Activated CD4-positive, alpha-beta T cell treated with anti-CD3 and anti-CD28 coated beads, Interleukin-2, amount 10 ng/mL, durations not matched to agents 7 days and 5 days (primary cell): ENCODE results near the gene SHISA6. TPM values are rescaled to one million over a fixed set of nuclear protein-coding genes. Genes with fewer than 3 reads are reported as not detected.

Source experiments
- CTCF ChIA-PET: fragments of 350-600 bp; sonication (Branson Sonifier 250); formaldehyde crosslinking; loops from one replicate; lab custom pipeline; 2021; ENCODE audit warnings: antibody characterized with exemption; lab: Charles Lee
- POLR2A ChIA-PET: fragments of 350-600 bp; sonication (Branson Sonifier 250); formaldehyde crosslinking; loops from one replicate; lab custom pipeline; 2021; ENCODE audit warnings: antibody characterized with exemption; lab: Charles Lee
- DNase-seq: peaks from one replicate; pipeline ENCODE4 v3.0.0-alpha.2; 2020
- H3K27ac Mint-ChIP-seq: one replicate; pipeline ENCODE4 v1.8.0; 2021; ENCODE audit warnings: mild to moderate bottlenecking, moderate library complexity, mixed read lengths
- H3K27me3 Mint-ChIP-seq: one replicate; pipeline ENCODE4 v1.8.0; 2021; ENCODE audit warnings: mixed read lengths
- H3K36me3 Mint-ChIP-seq: one replicate; pipeline ENCODE4 v1.8.0; 2021; ENCODE audit warnings: low read depth, mixed read lengths
- H3K4me1 Mint-ChIP-seq: one replicate; pipeline ENCODE4 v1.8.0; 2021; ENCODE audit warnings: mixed read lengths
- H3K4me3 Mint-ChIP-seq: one replicate; pipeline ENCODE4 v1.8.0; 2021; ENCODE audit warnings: mild to moderate bottlenecking, moderate library complexity, mixed read lengths
- H3K9me3 Mint-ChIP-seq: one replicate; pipeline ENCODE4 v1.8.0; 2021; ENCODE audit warnings: mixed read lengths
- total RNA-seq, 2 experiments: library from RNA; stranded (reverse); gene quantifications; one replicate each; pipeline ENCODE4 v1.2.3, GENCODE V29; 2021

SHISA6 gene
- total RNA-seq, 2 experiments from 2014 or later, result not detected

DNA sequence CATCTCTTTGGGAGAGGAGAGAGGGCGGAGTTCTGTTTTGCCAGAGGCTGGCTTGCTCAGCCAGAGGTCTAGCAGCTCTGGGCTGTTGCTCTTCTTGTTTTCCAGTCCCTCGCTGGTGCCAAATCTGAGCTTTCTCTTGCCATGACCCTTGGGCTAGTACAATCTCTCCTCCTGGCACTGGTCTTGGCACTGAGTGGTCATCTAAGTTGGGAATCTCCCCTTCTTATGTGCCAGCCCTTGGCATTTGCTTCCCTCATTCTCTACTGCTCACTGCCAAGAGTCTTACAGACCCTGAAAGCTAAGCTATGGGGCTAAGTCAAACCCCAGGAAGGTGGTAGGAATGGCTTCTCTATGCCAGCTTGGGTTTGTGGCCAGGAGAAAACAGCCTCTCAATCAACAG is 148.6 kb downstream of the SHISA6 start:
- Mint-ChIP-seq H3K27me3 (no peaks in the 10 kb centered on the region), H3K27ac (no peak overlapping the region), H3K9me3 (peaks cover 28% of the 10 kb centered on the region), H3K36me3 (no peaks in the 10 kb centered on the region), H3K4me1 (no peaks in the 10 kb centered on the region), H3K4me3 (no peak overlapping the region)
- DNase-seq, result no peak
- CTCF ChIA-PET, result no interaction called here
- POLR2A ChIA-PET, result no interaction called here

DNA sequence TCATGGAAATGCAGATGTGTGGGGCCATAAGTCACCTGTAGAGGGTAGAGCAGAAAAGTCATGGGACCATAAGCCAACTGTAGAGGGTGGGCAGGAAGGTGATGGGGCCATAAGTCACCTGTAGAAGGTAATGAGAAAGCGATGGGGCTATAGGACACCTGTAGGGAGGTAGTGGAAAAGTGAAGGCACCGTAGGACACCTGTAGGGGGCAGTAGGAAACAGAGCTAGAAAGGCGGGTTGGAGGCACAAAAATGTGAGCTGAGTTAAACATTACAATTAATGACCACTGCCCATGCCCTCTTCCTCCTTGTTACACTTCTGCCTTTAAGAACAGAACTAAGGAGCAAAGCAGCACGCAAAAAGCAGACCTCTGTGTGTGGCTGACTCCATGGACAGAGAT is 150.1 kb downstream of the SHISA6 start:
- Mint-ChIP-seq H3K27me3 (no peaks in the 10 kb centered on the region), H3K27ac (no peak overlapping the region), H3K4me1 (no peaks in the 10 kb centered on the region), H3K36me3 (no peaks in the 10 kb centered on the region), H3K4me3 (no peak overlapping the region), H3K9me3 (peaks cover 18% of the 10 kb centered on the region)
- ChIA-PET CTCF (no interaction called here), POLR2A (no interaction called here)
- DNase-seq, result no peak

- H3K27me3 Mint-ChIP-seq, result no peaks in the 10 kb centered on the region
- peaks cover 16% of the 10 kb centered on the region for H3K9me3 Mint-ChIP-seq
- no peak for DNase-seq
- no peaks in the 10 kb centered on the region for H3K4me1 Mint-ChIP-seq
- POLR2A ChIA-PET, result no interaction called here
- CTCF ChIA-PET, result no interaction called here
- H3K36me3 Mint-ChIP-seq, result no peaks in the 10 kb centered on the region
- H3K27ac Mint-ChIP-seq, result no peak overlapping the region
- no peak overlapping the region for H3K4me3 Mint-ChIP-seq
Observed at GRCh38 chr17:11404431-11405276, 163.6 kb downstream of the SHISA6 start.

DNA sequence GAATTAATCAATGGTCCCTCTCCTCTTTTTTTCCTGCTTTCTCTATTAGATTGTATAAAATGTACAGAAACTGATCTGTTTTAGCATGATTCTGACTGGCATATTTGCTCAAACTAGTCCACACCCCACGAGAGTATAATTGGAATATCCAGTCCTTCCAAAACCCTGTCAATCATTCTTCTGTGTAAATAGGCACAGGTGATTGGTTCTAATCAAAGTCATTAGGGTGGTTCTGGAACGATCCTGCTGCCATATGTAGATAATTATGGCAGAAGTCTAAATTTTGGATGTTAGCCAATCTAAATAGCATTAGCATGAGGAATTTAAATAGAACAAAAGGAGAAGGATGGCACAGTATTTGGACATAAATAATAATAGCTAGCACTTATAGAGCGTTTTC is 165.7 kb downstream of the SHISA6 start:
- ChIA-PET CTCF (no interaction called here), POLR2A (no interaction called here)
- Mint-ChIP-seq H3K4me1 (no peaks in the 10 kb centered on the region), H3K36me3 (no peaks in the 10 kb centered on the region), H3K27me3 (no peaks in the 10 kb centered on the region), H3K27ac (no peak overlapping the region), H3K9me3 (peaks cover 16% of the 10 kb centered on the region), H3K4me3 (no peak overlapping the region)
- DNase-seq, result no peak

GRCh38 chr17:11412654-11413053 is 171.6 kb downstream of the SHISA6 start:
- ChIA-PET POLR2A (no interaction called here), CTCF (no interaction called here)
- DNase-seq, result no peak
- no peaks in the 10 kb centered on the region for H3K4me1 Mint-ChIP-seq
- H3K27ac Mint-ChIP-seq, result no peak overlapping the region
- no peaks in the 10 kb centered on the region for H3K36me3 Mint-ChIP-seq
- no peaks in the 10 kb centered on the region for H3K27me3 Mint-ChIP-seq
- H3K4me3 Mint-ChIP-seq, result no peak overlapping the region
- H3K9me3 Mint-ChIP-seq, result peaks cover 3% of the 10 kb centered on the region

GRCh38 chr17:11418342-11418741 is 177.3 kb downstream of the SHISA6 start:
- Mint-ChIP-seq H3K4me3 (no peak overlapping the region), H3K27ac (no peak overlapping the region), H3K4me1 (no peaks in the 10 kb centered on the region), H3K9me3 (peaks cover 14% of the 10 kb centered on the region), H3K27me3 (no peaks in the 10 kb centered on the region), H3K36me3 (no peaks in the 10 kb centered on the region)
- POLR2A ChIA-PET, result no interaction called here
- CTCF ChIA-PET, result no interaction called here
- DNase-seq, result no peak

DNA sequence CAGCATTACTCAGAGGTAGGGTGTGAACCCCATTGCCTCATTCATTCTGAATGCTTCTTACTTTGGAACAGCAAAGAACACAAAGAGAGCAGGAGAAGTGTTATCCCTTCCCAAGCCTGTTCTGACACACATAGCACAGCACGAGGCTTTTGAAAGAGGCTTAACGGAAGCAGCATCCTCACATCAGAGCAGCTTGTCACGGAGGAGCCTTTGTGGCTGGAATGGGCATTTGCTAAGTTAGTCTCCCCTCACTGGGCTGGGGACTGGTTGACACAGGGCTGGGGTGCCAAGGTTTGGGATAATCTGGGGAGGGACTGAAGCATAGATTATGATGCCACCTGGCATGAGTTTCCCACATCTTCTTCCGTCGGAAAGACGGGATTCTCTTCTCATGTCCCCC is 189.7 kb downstream of the SHISA6 start:
- CTCF ChIA-PET, result no interaction called here
- Mint-ChIP-seq H3K27ac (no peak overlapping the region), H3K4me1 (no peaks in the 10 kb centered on the region), H3K9me3 (peaks cover 31% of the 10 kb centered on the region), H3K36me3 (no peaks in the 10 kb centered on the region), H3K27me3 (no peaks in the 10 kb centered on the region), H3K4me3 (no peak overlapping the region)
- DNase-seq, result no peak
- POLR2A ChIA-PET, result no interaction called here

DNA sequence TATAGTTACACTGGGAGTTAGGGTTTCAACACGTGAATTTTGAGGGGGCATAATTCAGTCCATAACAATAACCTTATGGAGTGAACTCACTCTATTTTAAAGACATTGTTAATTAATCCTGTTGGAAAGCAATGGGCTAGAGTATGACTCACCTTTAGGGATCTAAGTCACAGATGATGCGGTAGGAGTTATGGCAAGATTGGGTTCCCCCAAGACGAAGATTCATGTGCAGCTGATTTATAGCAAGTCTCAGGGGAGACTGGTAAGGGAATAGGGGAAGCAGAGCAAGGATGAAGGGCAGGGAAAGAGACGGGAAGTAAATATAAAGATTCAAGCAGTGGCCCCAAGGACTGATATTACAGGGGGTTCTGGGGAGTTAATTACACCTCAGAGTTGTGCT is 197.7 kb downstream of the SHISA6 start:
- Mint-ChIP-seq H3K27me3 (no peaks in the 10 kb centered on the region), H3K4me3 (no peak overlapping the region), H3K9me3 (peaks cover 13% of the 10 kb centered on the region), H3K4me1 (no peaks in the 10 kb centered on the region), H3K36me3 (no peaks in the 10 kb centered on the region), H3K27ac (no peak overlapping the region)
- no peak for DNase-seq
- POLR2A ChIA-PET, result no interaction called here
- CTCF ChIA-PET, result no interaction called here

- CTCF ChIA-PET, result no interaction called here
- Mint-ChIP-seq H3K4me3 (no peak overlapping the region), H3K27me3 (no peaks in the 10 kb centered on the region), H3K4me1 (no peaks in the 10 kb centered on the region), H3K36me3 (no peaks in the 10 kb centered on the region), H3K9me3 (peaks cover 9% of the 10 kb centered on the region), H3K27ac (no peak overlapping the region)
- POLR2A ChIA-PET, result no interaction called here
- DNase-seq, result no peak
Observed at GRCh38 chr17:11441004-11441403, 200.0 kb downstream of the SHISA6 start.

GRCh38 chr17:11446316-11446715 is 205.3 kb downstream of the SHISA6 start:
- no peaks in the 10 kb centered on the region for H3K27me3 Mint-ChIP-seq
- peaks cover 11% of the 10 kb centered on the region for H3K9me3 Mint-ChIP-seq
- H3K4me3 Mint-ChIP-seq, result no peak overlapping the region
- ChIA-PET POLR2A (no interaction called here), CTCF (no interaction called here)
- H3K27ac Mint-ChIP-seq, result no peak overlapping the region
- no peaks in the 10 kb centered on the region for H3K36me3 Mint-ChIP-seq
- no peak for DNase-seq
- no peaks in the 10 kb centered on the region for H3K4me1 Mint-ChIP-seq

DNA sequence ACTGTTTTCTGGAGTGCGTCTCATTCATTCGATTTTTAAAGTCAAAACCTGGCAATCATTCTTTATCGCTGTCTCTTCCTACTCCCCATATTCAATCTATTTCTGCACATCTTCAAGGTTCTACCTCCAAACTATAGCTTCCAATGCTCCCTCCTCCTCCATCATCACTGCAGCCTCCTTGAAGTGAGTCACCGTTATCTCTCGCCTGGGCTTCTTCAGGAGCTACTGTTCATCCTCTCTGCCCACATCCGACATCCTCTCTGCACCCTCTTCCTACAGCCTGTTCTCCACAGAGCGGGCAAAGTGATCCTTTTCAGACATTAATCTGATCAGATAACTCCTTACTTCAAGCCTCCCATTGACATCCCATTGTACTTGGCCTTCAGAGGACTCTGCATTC is 213.1 kb downstream of the SHISA6 start:
- H3K4me1 Mint-ChIP-seq, result no peaks in the 10 kb centered on the region
- H3K27me3 Mint-ChIP-seq, result no peaks in the 10 kb centered on the region
- no peaks in the 10 kb centered on the region for H3K36me3 Mint-ChIP-seq
- no peak for DNase-seq
- H3K27ac Mint-ChIP-seq, result no peak overlapping the region
- ChIA-PET CTCF (no interaction called here), POLR2A (no interaction called here)
- no peak overlapping the region for H3K4me3 Mint-ChIP-seq
- H3K9me3 Mint-ChIP-seq, result peaks cover 25% of the 10 kb centered on the region

DNA sequence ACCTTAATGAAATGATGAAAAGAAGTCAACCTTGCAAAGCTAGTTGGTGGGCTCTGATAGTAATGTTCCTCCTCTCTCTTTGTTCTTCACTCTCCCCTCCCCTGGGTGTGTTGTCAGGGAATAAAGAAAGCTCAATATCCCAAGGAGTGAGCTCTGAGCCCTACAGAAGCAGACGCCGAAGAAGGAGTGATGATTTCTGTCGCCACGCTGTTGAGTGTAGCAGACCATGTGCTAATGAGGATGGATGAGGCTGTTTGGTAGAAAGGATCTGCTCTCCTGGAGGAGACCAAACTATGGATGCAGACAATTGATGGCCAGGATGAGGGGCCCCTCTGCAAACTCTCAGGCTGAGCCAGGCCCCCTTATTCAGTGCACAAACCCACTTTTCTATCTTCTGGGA is 217.3 kb downstream of the SHISA6 start:
- Mint-ChIP-seq H3K36me3 (no peaks in the 10 kb centered on the region), H3K27me3 (no peaks in the 10 kb centered on the region), H3K4me1 (no peaks in the 10 kb centered on the region), H3K9me3 (peaks cover 18% of the 10 kb centered on the region), H3K4me3 (no peak overlapping the region), H3K27ac (no peak overlapping the region)
- ChIA-PET POLR2A (no interaction called here), CTCF (no interaction called here)
- no peak for DNase-seq

GRCh38 chr17:11459861-11460331 is 218.9 kb downstream of the SHISA6 start:
- Mint-ChIP-seq H3K4me1 (no peaks in the 10 kb centered on the region), H3K27me3 (no peaks in the 10 kb centered on the region), H3K27ac (no peak overlapping the region), H3K4me3 (no peak overlapping the region), H3K36me3 (no peaks in the 10 kb centered on the region), H3K9me3 (peaks cover 14% of the 10 kb centered on the region)
- ChIA-PET POLR2A (no interaction called here), CTCF (no interaction called here)
- no peak for DNase-seq

GRCh38 chr17:11461993-11462548 is 221.1 kb downstream of the SHISA6 start:
- CTCF ChIA-PET, result no interaction called here
- Mint-ChIP-seq H3K4me3 (no peak overlapping the region), H3K4me1 (no peaks in the 10 kb centered on the region), H3K36me3 (no peaks in the 10 kb centered on the region), H3K27ac (no peak overlapping the region), H3K27me3 (no peaks in the 10 kb centered on the region), H3K9me3 (peaks cover 14% of the 10 kb centered on the region)
- POLR2A ChIA-PET, result no interaction called here
- DNase-seq, result no peak
